Tongue (tissue), 2 donors: ENCODE data around the gene SENP6. TPM values are rescaled to one million over a fixed set of nuclear protein-coding genes. Genes with fewer than 3 reads are reported as not detected.
A peak's percentile ranks its signal among the peaks of the same experiment; 100 is the strongest.
"Not testable (repeated sequence)": the region's sequence is repeated elsewhere in the genome, so short reads cannot be mapped to it uniquely, and the experiment has no call there.

ENCODE experiments used
- DNase-seq: peaks from one replicate; pipeline ENCODE4 v3.0.0-alpha.2; 2015
- total RNA-seq: library from RNA; depleted of rRNA; stranded (reverse); fragments of >200 nt; gene quantifications from one replicate; pipeline ENCODE4 v1.2.3, GENCODE V29; 2014

SENP6 gene
- total RNA-seq, 1 donor from 2014 or later, result 173 TPM

DNA sequence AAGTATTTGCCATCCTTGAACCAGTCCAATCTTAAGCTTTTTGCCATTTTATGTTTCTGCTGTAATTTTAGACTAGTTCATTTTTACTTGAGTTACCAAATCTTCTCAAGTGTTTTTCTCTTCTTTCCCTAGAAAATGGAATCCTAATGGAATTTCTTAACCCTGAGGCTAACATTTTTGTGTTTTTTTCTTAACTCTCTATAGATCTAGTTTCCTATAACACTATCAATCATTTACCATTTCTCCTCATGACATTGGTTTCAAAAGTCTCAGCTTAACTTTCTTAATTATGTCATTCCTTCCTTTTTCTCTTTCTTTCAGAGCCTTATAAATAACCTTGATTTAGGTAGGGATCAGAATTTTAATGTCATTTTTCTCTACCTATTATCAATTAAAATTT, 54.8 kb downstream of the SENP6 start:
- no peak for DNase-seq

- no peak for DNase-seq
Measured at GRCh38 chr6:75657327-75657726, 55.6 kb downstream of the SENP6 start.

DNA sequence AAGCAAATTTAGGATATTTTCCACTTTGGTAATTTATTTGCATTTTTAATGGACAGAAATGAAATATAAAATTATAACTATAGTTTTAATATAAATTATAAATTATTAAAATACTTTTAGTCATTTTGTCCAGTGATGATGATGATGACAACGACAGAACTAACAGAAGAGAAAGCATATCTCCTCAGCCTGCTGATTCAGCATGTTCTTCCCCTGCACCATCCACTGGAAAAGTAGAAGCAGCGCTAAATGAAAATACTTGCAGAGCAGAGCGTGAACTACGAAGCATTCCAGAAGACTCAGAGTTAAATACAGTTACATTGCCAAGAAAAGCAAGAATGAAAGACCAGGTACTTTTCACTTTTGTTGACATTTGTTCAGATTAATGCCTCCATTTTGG, 64.9 kb downstream of the SENP6 start:
- DNase-seq, result no peak

- DNase-seq, result no peak
Measured at GRCh38 chr6:75673884-75674283, 72.2 kb downstream of the SENP6 start.

DNA sequence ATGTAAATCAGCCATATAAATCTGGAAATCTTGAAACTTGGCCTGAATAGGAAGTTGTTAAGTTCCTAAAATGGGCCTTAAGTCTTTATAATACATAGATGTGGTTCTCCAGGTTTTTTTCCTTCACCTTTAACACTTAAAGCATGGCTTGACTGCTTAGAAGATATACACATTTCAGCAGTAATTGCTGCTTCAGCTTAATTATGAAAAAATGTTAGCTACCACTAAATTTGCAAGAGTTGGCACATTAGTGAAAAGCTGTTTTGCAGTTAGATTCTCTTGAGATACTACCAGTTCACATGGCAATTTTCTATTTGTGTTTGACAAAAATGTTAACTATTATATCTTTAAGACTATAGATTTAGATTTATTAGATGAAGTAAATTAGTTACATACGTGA, 74.7 kb downstream of the SENP6 start:
- DNase-seq, result no peak

GRCh38 chr6:75682548-75682947, 80.9 kb downstream of the SENP6 start:
- DNase-seq, result not testable (repeated sequence)

- DNase-seq, result not testable (repeated sequence)
Measured at GRCh38 chr6:75683005-75683404, 81.3 kb downstream of the SENP6 start.

DNA sequence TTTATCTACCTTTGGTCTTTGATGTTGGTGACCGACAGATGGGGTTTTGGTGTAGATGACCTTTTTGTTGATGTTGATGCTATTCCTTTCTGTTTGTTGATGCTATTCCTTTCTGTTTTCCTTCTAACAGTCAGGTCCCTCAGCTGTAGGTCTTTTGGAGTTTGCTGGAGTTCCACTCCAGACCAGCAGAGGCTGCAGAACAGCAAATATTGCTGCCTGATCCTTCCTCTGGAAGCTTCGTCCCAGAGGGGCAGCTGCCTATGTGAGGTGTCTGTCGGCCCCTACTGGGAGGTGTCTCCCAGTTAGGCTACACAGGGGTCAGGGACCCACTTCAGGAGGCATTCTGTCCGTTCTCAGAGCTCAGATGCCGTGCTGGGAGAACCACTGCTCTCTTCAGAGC, 85.9 kb downstream of the SENP6 start:
- DNase-seq, result not testable (repeated sequence)

DNA sequence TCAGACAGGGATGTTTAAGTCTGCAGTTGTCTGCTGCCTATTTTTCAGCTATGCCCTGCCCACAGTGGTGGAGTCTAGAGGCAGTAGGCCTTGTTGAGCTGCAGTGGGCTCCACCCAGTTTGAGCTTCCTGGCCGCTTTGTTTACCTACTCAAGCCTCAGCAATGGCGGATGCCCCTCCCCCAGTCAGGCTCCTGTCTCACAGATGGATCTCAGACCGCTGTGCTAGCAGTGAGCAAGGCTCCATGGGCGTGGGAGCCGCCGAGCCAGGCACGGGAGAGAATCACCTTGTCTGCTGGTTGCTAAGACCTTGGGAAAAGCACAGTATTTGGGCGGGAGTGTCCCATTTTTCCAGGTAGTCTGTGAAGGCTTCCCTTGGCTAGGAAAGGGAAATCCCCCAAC, 86.3 kb downstream of the SENP6 start:
- not testable (repeated sequence) for DNase-seq

DNA sequence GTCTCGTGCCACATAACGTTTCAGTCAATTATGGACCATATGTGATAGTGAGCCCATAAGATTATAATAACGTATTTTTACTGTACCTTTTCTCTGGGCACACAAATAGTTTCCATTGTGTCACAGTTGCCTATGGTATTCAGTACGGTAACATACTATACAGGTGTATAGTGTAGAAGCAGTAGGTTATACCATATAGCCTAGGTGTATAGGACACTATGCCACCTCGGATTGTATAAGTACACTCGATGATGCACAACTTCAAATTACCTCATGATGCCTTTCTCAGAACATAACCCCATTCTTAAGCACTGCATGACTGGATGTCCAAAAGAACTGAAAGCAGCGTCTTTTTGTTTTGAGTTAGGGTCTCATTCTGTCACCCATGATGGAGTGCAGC, 87.9 kb downstream of the SENP6 start:
- no peak for DNase-seq

DNA sequence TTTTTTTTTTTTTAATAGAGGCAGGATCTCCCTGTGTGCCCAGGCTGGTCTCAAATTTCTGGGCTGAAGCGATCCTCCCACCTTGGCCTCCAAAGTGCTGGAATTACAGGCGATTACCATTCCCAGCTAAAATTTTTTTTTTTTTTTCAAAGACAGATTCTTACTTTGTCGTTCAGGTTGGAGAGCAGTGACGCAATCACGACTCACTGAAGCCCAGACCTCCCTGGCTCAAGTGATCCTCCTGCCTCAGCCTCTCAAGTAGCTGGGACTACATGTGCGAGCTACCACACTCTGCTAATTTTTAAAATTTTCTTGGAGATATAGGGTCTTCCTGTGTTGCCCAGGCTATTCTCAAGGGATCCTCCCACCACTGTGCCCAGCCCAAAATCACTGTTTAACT, 89.3 kb downstream of the SENP6 start:
- no peak for DNase-seq

GRCh38 chr6:75693534-75693933, 91.9 kb downstream of the SENP6 start:
- no peak for DNase-seq

GRCh38 chr6:75694406-75694805, 92.7 kb downstream of the SENP6 start:
- DNase-seq, result no peak

- DNase-seq, result not testable (repeated sequence)
Measured at GRCh38 chr6:75708334-75708733, 106.7 kb downstream of the SENP6 start.

GRCh38 chr6:75711173-75711572, 109.5 kb downstream of the SENP6 start:
- no peak for DNase-seq

- DNase-seq, result no peak
Measured at GRCh38 chr6:75719133-75719532, 117.5 kb downstream of the SENP6 start.

- DNase-seq, result no peak
Measured at GRCh38 chr6:75723382-75723781, 121.7 kb downstream of the SENP6 start.

DNA sequence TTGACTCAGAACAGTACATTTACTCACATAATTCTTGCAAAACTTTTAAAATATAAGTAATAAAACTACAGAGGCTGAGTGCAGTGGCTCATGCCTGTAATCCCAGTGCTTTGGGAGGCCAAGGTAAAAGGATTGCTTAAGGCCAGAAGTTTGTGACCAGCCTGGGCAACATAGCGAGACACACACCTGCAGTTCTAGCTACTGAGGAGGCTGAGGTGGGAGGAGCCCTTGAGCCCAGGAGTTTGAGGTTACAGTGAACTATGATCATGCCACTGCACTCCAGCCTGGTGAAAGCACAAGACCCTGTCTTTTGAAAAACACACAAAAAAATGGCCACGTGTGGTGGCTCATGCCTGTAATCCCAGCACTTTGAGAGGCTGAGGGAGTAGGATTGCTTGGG, 125.5 kb downstream of the SENP6 start:
- DNase-seq, result no peak

GRCh38 chr6:75731029-75731428, 129.3 kb downstream of the SENP6 start:
- not testable (repeated sequence) for DNase-seq

DNA sequence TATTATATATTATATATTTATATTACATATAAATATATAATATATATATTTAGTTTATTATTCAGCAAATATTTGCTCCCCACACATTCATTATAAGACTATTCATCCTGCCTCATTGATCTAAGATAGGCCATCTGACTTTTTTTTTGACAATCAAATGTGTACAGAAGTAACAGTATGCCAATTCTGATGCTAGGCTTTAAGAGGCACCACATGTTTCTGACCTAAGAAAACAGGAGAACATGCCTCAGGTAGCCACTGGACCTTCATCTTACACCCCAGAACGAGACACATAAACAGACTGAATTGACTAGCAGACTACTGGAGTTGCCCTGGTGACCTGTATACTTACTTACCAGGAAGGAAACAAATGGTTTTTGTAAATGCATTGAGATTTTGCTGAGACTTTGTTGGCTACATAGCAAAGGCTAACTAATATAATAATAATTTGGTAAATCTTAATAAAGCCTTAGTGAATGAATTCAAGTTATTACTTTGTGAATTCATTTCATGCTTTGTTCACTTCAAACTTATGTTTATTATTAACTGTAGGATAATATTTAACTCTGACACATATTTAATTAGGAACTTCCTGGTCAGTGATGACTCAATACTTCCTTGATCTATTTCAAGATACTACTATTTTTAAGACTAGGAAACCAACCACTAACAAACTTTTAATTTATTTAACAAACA, 134.0 kb downstream of the SENP6 start:
- no peak for DNase-seq

DNA sequence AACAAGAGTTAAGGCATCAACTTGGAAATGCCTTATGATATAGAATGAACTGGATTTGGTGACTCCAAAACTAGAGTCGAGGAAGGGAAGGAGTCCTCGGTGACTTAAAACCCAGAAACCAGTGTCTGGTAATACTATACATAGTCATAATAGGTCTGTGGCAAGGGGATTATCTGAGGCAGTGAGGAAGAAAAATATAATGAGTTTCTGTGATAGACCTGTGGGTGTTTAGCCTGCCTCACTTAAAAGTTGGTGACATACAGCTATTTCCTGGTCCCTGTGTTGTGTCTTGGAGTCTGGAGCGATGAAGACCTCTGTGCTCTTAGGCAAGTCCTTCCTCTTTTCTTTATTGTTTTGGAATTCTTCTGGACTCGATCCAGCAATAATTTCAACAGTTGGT, 142.3 kb downstream of the SENP6 start:
- DNase-seq, result no peak

DNA sequence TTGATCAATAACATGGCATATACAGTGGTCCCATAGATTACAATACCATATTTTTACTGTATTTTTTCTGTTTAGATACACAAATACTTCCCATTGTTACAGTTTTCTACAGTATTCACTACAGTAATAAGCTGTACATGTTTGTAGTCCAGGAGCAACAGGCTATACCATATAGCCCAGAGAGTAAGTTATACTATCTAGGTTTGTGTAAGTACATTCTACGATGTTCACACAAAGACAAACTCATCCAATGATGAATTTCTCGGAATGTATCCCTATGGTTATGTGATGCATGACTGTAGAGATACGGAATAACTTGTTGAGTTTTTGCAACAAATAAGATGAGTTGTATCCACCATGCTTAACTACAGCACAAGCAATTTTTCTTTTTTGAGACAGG, 143.7 kb downstream of the SENP6 start:
- DNase-seq, result no peak

DNA sequence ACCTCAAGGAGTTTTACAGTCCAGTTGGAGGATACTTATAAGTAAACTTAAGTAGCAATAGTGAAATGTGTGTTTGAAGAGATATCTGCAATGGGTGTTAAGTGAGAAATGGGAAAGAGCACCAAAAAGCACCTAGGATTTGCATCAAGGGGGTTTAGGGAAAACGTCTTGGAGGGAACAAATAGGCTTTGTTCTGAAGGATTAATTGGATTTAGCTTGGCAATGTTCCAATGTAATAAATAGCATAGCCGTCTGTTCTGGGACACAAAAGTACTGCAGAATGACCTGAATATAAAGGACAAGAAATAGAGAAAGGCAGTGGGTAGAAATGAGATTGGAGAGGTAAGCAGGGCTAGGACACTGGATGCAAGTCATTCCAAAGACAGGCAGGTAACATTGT, 144.5 kb downstream of the SENP6 start:
- no peak for DNase-seq

DNA sequence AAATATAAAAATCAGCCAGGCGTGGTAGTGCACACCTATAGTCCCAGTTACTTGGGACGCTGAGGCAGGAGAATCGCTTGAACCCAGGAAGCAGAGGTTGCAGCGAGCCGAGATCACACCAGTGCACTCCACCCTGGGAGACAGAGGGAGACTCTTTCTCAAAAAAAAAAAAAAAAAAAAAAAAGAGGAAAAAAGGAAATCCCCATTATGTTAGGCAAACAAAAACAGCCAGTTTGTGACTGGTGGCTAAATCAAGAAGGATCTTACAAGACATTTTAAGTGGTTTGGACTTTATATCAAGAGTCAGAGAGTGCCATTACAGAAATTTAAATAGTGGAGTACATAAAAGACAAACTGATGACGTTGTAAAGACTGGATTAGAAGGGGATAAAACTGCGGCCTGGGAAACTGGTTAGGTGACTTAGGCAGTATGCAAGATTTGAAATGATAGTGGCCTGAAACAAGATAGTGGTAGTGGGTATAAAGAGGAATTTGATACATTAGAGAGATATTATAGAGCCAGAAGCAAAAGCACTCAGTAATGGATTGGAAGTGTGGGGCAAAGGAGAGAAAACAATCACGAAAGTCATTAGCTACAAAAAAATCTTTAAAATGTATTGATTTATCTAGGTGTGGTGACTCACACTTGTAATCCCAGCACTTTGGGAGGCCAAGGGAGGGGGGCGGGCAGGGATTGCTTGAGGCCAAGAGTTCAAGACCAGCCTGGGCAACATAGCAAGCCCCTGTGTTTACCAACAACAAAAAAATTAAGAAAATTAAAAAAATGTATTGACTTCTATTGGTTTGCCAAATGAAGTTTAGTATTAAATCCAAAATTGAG, 145.7 kb downstream of the SENP6 start:
- DNase-seq, result peak; percentile 24
